Ishikawa (cell line): Measurements from ENCODE around the gene PARD3.

ENCODE experiments used
- CEBPB ChIP-seq: IDR thresholded peaks from 2 replicates; pipeline ENCODE4 v1.6.1; 2012
- CREB1 ChIP-seq: IDR thresholded peaks from 2 replicates; pipeline ENCODE4 v1.6.1; 2012; ENCODE audit warnings: low read depth
- EGR1 ChIP-seq: IDR thresholded peaks from 2 replicates; pipeline ENCODE4 v1.6.1; 2012
- EP300 ChIP-seq: IDR thresholded peaks from 2 replicates; pipeline ENCODE4 v1.6.1; 2012; ENCODE audit warnings: borderline replicate concordance
- FOXM1 ChIP-seq: IDR thresholded peaks from 2 replicates; pipeline ENCODE4 v1.6.1; 2012; ENCODE audit warnings: low read depth, borderline replicate concordance
- MAX ChIP-seq: IDR thresholded peaks from 2 replicates; pipeline ENCODE4 v1.6.1; 2012
- NFIC ChIP-seq: IDR thresholded peaks from 2 replicates; pipeline ENCODE4 v1.6.1; 2012
- RAD21 ChIP-seq: IDR thresholded peaks from 2 replicates; pipeline ENCODE4 v1.6.1; 2012; ENCODE audit warnings: low read depth
- REST ChIP-seq: IDR thresholded peaks from 2 replicates; pipeline ENCODE4 v1.6.1; 2012; ENCODE audit warnings: low read depth, mild to moderate bottlenecking
- TAF1 ChIP-seq: IDR thresholded peaks from 2 replicates; pipeline ENCODE4 v1.6.1; 2012; ENCODE audit warnings: low read depth, mild to moderate bottlenecking
- TCF12 ChIP-seq: IDR thresholded peaks from 2 replicates; pipeline ENCODE4 v1.6.1; 2012; ENCODE audit warnings: low read depth
- TEAD4 ChIP-seq: IDR thresholded peaks from 2 replicates; pipeline ENCODE4 v1.6.1; 2012
- USF1 ChIP-seq: IDR thresholded peaks from 2 replicates; pipeline ENCODE4 v1.6.1; 2012
- YY1 ChIP-seq: IDR thresholded peaks from 2 replicates; pipeline ENCODE4 v1.6.1; 2012; ENCODE audit warnings: low read depth
- ZBTB7A ChIP-seq: IDR thresholded peaks from 2 replicates; pipeline ENCODE4 v1.6.1; 2012; ENCODE audit warnings: low read depth

Gene PARD3

GRCh38 chr10:34513636-34514035 lies 301.5 kb downstream of the PARD3 start:
- TF ChIP-seq YY1 (no peak), TEAD4 (no peak), RAD21 (no peak), TCF12 (no peak), TAF1 (no peak), CREB1 (no peak), CEBPB (no peak), USF1 (no peak), ZBTB7A (no peak), NFIC (no peak), EP300 (no peak), FOXM1 (no peak), REST (no peak), EGR1 (no peak), MAX (no peak)

GRCh38 chr10:34507217-34507616 lies 307.9 kb downstream of the PARD3 start:
- TF ChIP-seq RAD21 (no peak), YY1 (no peak), TEAD4 (no peak), TAF1 (no peak), NFIC (no peak), CEBPB (no peak), EP300 (no peak), USF1 (no peak), ZBTB7A (no peak), FOXM1 (no peak)

- TF ChIP-seq TAF1 (no peak), FOXM1 (no peak), MAX (no peak), CEBPB (no peak), CREB1 (no peak), RAD21 (no peak), REST (no peak)
These were observed 308.3 kb downstream of the PARD3 start for GRCh38 chr10:34506786-34507185.

- TF ChIP-seq USF1 (no peak), REST (no peak), ZBTB7A (no peak), MAX (no peak), NFIC (no peak), RAD21 (no peak), TEAD4 (no peak), CEBPB (no peak), TCF12 (no peak), EGR1 (no peak), TAF1 (no peak), CREB1 (no peak), EP300 (no peak), FOXM1 (no peak), YY1 (no peak)
These were observed 309.8 kb downstream of the PARD3 start for GRCh38 chr10:34505338-34505737.
